Colonic mucosa (tissue), 4 donors: ENCODE data around the gene PPP3CA. TPM values are rescaled to one million over a fixed set of nuclear protein-coding genes. Genes with fewer than 3 reads are reported as not detected.
A peak's percentile ranks its signal among the peaks of the same experiment; 100 is the strongest.

Experiments used
- DNase-seq: peaks from one replicate; pipeline ENCODE4 v3.0.0-alpha.2; 2020
- H3K27ac ChIP-seq: fragments of 200-600 bp; one replicate; pipeline ENCODE4 v1.8.0; 2021
- H3K27me3 ChIP-seq: fragments of 200-600 bp; one replicate; pipeline ENCODE4 v1.8.0; 2021
- H3K36me3 ChIP-seq: fragments of 200-600 bp; one replicate; pipeline ENCODE4 v1.8.0; 2021
- H3K4me1 ChIP-seq: fragments of 200-600 bp; one replicate; pipeline ENCODE4 v1.8.0; 2021; ENCODE audit warnings: mild to moderate bottlenecking
- H3K4me3 ChIP-seq: fragments of 200-600 bp; one replicate; pipeline ENCODE4 v1.8.0; 2021
- H3K9ac ChIP-seq, 2 donors: one replicate each; pipeline ENCODE4 v1.7.0; 2013; ENCODE audit warnings: control low read depth in 2 of 2, low read depth in 2 of 2, low read length in 2 of 2
- H3K9me3 ChIP-seq: fragments of 200-600 bp; one replicate; pipeline ENCODE4 v1.8.0; 2021
- CTCF ChIP-seq: fragments of 200-600 bp; IDR thresholded peaks from one replicate; pipeline ENCODE4 v1.8.0; 2022; ENCODE audit warnings: antibody characterized with exemption, mild to moderate bottlenecking
- intact Hi-C: fragments of 100-400 bp; cut with DNase I; formaldehyde crosslinking; loops from one replicate; pipeline ENCODE4 v1.14.1; 2022
- total RNA-seq, 2 donors: library from RNA; stranded (reverse); fragmentation: NEBNext Ultra II Directional in 1 of 2; extraction: Animal tissue kit (Norgen Biotek cat#: 25700) in 1 of 2; gene quantifications; one replicate each; pipeline ENCODE4 v1.2.1, GENCODE V29; 2021
- donor health status: healthy.
- donor health status: DM: no; HTN: no; CAD: no.
- donor health status: DM: no; HTN: no; CAD: no.

The PPP3CA gene
- total RNA-seq, 2 donors from 2014 or later = 34.5 to 43.9 TPM

GRCh38 chr4:101345596-101346350, 1.6 kb downstream of the PPP3CA start:
- peak overlapping the region; percentile 97 for H3K27ac ChIP-seq

GRCh38 chr4:101345271-101345595, 2.1 kb downstream of the PPP3CA start:
- Histone ChIP-seq H3K4me3 (peak overlapping the region; percentile 83), H3K27ac (no peak overlapping the region), H3K9me3 (no peaks in the 10 kb centered on the region), H3K36me3 (no peaks in the 10 kb centered on the region), H3K9ac (peak overlapping the region; percentile 15 to 76), H3K27me3 (no peaks in the 10 kb centered on the region), H3K4me1 (peaks cover 4% of the 10 kb centered on the region)
- DNase-seq = no peak
- intact Hi-C loops = loop anchor here (2.0 to 10.0 kb wide), 2 partner anchors 74 to 160 kb away; no protein-coding TSS in a partner anchor
- no peak for TF ChIP-seq CTCF

More at GRCh38 chr4:101345596-101346350, 1.6 kb downstream of the PPP3CA start:
- no peak for TF ChIP-seq CTCF
- H3K4me1 ChIP-seq = peaks cover 4% of the 10 kb centered on the region
- H3K27me3 ChIP-seq = no peaks in the 10 kb centered on the region
- no peaks in the 10 kb centered on the region for H3K36me3 ChIP-seq
- peak overlapping the region; percentile 83 for H3K4me3 ChIP-seq
- no peaks in the 10 kb centered on the region for H3K9me3 ChIP-seq
- intact Hi-C loops = loop anchor here (2.0 to 10.0 kb wide), 2 partner anchors 75 to 161 kb away; no protein-coding TSS in a partner anchor
- peak overlapping the region; percentile 15 to 76 for H3K9ac ChIP-seq
- DNase-seq = peak; percentile 65

GRCh38 chr4:101339332-101339731, 8.0 kb downstream of the PPP3CA start:
- intact Hi-C loops = no loop called here
- H3K4me1 ChIP-seq = no peaks in the 10 kb centered on the region
- no peak overlapping the region for H3K4me3 ChIP-seq
- no peak overlapping the region for H3K27ac ChIP-seq
- no peaks in the 10 kb centered on the region for H3K36me3 ChIP-seq
- no peaks in the 10 kb centered on the region for H3K27me3 ChIP-seq
- no peak for DNase-seq
- H3K9ac ChIP-seq = no peak overlapping the region
- TF ChIP-seq CTCF = no peak
- H3K9me3 ChIP-seq = no peaks in the 10 kb centered on the region

- H3K4me1 ChIP-seq = no peaks in the 10 kb centered on the region
- no peak overlapping the region for H3K27ac ChIP-seq
- TF ChIP-seq CTCF = no peak
- no peaks in the 10 kb centered on the region for H3K27me3 ChIP-seq
- H3K36me3 ChIP-seq = no peaks in the 10 kb centered on the region
- H3K4me3 ChIP-seq = no peak overlapping the region
- intact Hi-C loops = no loop called here
- no peak for DNase-seq
- H3K9me3 ChIP-seq = no peaks in the 10 kb centered on the region
- no peak overlapping the region for H3K9ac ChIP-seq
Measured at GRCh38 chr4:101337688-101338087, 9.6 kb downstream of the PPP3CA start.

- Histone ChIP-seq H3K9me3 (no peaks in the 10 kb centered on the region), H3K27ac (no peak overlapping the region), H3K4me3 (no peak overlapping the region), H3K36me3 (no peaks in the 10 kb centered on the region), H3K4me1 (no peaks in the 10 kb centered on the region), H3K9ac (no peak overlapping the region), H3K27me3 (no peaks in the 10 kb centered on the region)
- no peak for DNase-seq
- intact Hi-C loops = no loop called here
- no peak for TF ChIP-seq CTCF
Measured at GRCh38 chr4:101334963-101335572, 12.3 kb downstream of the PPP3CA start.
